Left lung (tissue), 10 donors: ENCODE results near the gene CALN1. TPM values are rescaled to one million over a fixed set of nuclear protein-coding genes. Genes with fewer than 3 reads are reported as not detected.

ENCODE experiments used
- ATAC-seq: fragments of 200-7000 bp; cut with Tn5 transposase; one replicate; pipeline ENCODE4 v1.9.1; 2020; ENCODE audit warnings: moderate library complexity
- DNase-seq, 4 donors: peaks; one replicate each; pipeline ENCODE4 v3.0.0-alpha.2; 2013 to 2020
- H3K27ac ChIP-seq, 2 donors: fragments of 200-600 bp; sonication (generic) in 1 of 2; one replicate each; pipeline versions ENCODE4 v1.5.0 to v1.8.0; 2020 to 2021
- H3K27me3 ChIP-seq, 2 donors: fragments of 200-600 bp; sonication (generic) in 1 of 2; one replicate each; pipeline versions ENCODE4 v1.5.0 to v1.8.0; 2020 to 2021
- H3K36me3 ChIP-seq, 2 donors: fragments of 200-600 bp; sonication (generic) in 1 of 2; one replicate each; pipeline versions ENCODE4 v1.5.0 to v1.8.0; 2020 to 2021
- H3K4me1 ChIP-seq, 2 donors: fragments of 200-600 bp; one replicate each; pipeline ENCODE4 v1.8.0; 2021
- H3K4me3 ChIP-seq, 2 donors: fragments of 200-600 bp; sonication (generic) in 1 of 2; one replicate each; pipeline versions ENCODE4 v1.5.0 to v1.8.0; 2020 to 2021; ENCODE audit warnings: mild to moderate bottlenecking in 1 of 2
- H3K9me3 ChIP-seq, 2 donors: fragments of 200-600 bp; sonication (generic) in 1 of 2; one replicate each; pipeline versions ENCODE4 v1.5.0 to v1.8.0; 2020 to 2021
- intact Hi-C, 2 donors: fragments of 100-400 bp; cut with DNase I; formaldehyde crosslinking; loops; one replicate each; pipeline versions ENCODE4 v1.11.2 to v1.14.2; 2022
- polyA plus RNA-seq, 6 donors: library from polyadenylated mRNA; unstranded; fragments of 120-200 nt; gene quantifications; one replicate each; pipeline ENCODE4 v1.2.1, GENCODE V29; 2013; ENCODE audit not compliant: insufficient read length in 6 of 6
- total RNA-seq, 2 donors: library from RNA; stranded (reverse); fragmentation: NEBNext Ultra II Directional; extraction: Animal tissue kit (Norgen Biotek cat#: 25700); gene quantifications; one replicate each; pipeline ENCODE4 v1.2.1, GENCODE V29; 2021
- TF ChIP-seq, protein P1 (sequence below), 2 donors: fragments of 200-600 bp; sonication (generic) in 1 of 2; IDR thresholded peaks; one replicate each; pipeline versions ENCODE4 v1.5.0 to v1.8.0; 2021; ENCODE audit warnings: antibody characterized with exemption in 2 of 2
- donor health status: DM: no; HTN: yes; CAD: no.
- donor health status: DM: no; HTN: no; CAD: no.

CALN1 gene
- total and polyA plus RNA-seq, 8 donors: 0.10 to 0.52 (median 0.26) TPM; not detected in 2

DNA sequence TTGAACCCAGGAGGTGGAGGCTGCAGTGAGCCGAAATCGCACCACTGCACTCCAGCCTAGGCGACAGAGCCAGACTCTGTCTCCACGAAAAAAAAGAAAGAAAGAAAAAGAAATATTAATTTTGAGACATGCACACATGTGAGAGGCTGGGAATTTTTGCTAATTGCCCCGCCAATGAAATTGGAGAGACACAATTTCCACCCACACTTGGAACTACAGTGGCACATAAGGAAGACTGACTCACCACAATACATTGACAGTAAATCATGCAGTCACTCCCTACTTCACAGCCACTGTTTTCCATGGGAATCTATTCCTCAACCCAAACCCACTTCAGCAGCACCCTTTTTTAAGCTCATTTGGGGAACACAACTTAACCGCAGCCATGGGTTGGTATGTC, 139.7 kb downstream of the CALN1 start:
- H3K27me3 ChIP-seq: no peaks in the 10 kb centered on the region
- DNase-seq (no peak), ATAC-seq (no peak)
- no peaks in the 10 kb centered on the region for H3K36me3 ChIP-seq
- no peak overlapping the region for H3K4me3 ChIP-seq
- H3K27ac ChIP-seq: no peak overlapping the region
- intact Hi-C loops: no loop called here
- TF ChIP-seq, protein P1, sequence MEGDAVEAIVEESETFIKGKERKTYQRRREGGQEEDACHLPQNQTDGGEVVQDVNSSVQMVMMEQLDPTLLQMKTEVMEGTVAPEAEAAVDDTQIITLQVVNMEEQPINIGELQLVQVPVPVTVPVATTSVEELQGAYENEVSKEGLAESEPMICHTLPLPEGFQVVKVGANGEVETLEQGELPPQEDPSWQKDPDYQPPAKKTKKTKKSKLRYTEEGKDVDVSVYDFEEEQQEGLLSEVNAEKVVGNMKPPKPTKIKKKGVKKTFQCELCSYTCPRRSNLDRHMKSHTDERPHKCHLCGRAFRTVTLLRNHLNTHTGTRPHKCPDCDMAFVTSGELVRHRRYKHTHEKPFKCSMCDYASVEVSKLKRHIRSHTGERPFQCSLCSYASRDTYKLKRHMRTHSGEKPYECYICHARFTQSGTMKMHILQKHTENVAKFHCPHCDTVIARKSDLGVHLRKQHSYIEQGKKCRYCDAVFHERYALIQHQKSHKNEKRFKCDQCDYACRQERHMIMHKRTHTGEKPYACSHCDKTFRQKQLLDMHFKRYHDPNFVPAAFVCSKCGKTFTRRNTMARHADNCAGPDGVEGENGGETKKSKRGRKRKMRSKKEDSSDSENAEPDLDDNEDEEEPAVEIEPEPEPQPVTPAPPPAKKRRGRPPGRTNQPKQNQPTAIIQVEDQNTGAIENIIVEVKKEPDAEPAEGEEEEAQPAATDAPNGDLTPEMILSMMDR (IDR thresholded peaks at IDR 0.05): no peak
- H3K4me1 ChIP-seq: no peaks in the 10 kb centered on the region
- H3K9me3 ChIP-seq: peaks cover 0 to 12% of the 10 kb centered on the region in 2 donors

DNA sequence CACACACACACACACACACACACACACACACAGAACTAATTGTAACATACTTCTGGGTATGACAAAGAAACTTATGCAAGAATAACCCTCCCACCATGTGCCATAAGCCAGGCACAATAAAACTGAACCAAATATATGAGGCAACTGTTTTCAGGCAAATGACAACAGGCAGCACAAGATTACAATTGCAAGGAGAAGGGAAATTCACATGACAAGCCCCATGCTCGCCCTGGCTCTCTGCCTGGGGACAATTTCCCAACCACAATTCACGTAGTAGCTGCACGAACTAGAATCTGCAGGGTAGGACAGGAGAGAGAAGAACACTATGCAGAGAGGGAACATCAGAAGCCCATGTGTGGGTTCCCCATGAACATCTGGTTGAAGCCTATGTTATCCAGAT, 143.3 kb downstream of the CALN1 start:
- TF ChIP-seq, protein P1 (IDR thresholded peaks at IDR 0.05): no peak
- Histone ChIP-seq H3K9me3 (peaks cover 0 to 5% of the 10 kb centered on the region in 2 donors), H3K4me1 (no peaks in the 10 kb centered on the region), H3K36me3 (no peaks in the 10 kb centered on the region), H3K4me3 (no peak overlapping the region), H3K27ac (no peak overlapping the region), H3K27me3 (no peaks in the 10 kb centered on the region)
- ATAC-seq (no peak), DNase-seq (no peak)
- intact Hi-C loops: no loop called here

DNA sequence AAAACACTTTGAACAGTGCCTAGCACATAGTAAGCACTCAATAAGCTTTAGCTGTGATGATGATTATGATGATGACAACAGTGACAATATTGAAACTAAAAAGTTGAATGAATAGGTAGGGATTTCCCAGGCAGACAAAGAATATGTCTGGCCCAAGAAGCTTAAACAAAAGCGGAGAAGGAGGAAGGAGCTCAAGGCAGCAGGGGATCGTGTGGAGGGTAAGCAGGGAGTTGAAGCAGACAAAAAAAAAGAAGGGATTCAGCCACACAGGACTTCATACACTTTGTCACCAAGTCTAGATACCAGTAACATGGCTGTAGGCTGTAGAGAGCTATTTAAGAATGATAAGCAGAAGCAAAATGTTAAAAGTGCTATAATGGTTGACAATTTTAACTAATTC, 144.0 kb downstream of the CALN1 start:
- H3K27ac ChIP-seq: no peak overlapping the region
- intact Hi-C loops: no loop called here
- peaks cover 0 to 5% of the 10 kb centered on the region in 2 donors for H3K9me3 ChIP-seq
- H3K4me3 ChIP-seq: no peak overlapping the region
- H3K36me3 ChIP-seq: no peaks in the 10 kb centered on the region
- ATAC-seq: no peak
- TF ChIP-seq, protein P1 (IDR thresholded peaks at IDR 0.05): no peak
- no peaks in the 10 kb centered on the region for H3K4me1 ChIP-seq
- no peak for DNase-seq
- H3K27me3 ChIP-seq: no peaks in the 10 kb centered on the region

DNA sequence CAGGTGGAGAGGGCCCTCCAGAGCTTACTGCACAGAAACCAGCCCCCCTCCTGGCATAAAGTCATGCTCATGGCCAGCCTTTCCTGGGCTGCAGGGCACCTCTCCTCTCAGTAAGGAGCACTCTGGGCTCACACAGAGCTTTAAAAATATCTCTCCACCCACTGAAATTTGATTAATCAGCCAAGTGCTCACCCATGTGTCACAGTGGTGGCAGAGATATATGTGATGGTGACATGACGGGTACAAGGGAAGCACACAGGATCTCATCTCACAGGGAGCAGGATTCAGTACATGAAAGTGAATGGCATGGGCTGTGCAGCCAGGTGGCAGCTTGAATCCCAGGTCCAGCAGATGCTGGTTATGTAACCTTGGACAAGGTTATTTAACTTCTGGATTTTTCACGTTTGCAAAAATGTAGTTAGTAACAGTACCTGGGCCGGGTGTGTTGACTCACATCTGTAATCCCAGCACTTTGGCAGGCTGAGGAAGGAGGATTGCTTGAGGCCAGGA, 144.8 kb downstream of the CALN1 start:
- ATAC-seq (no peak), DNase-seq (no peak)
- H3K27ac ChIP-seq: no peak overlapping the region
- TF ChIP-seq, protein P1 (IDR thresholded peaks at IDR 0.05): no peak
- intact Hi-C loops: no loop called here
- H3K27me3 ChIP-seq: no peaks in the 10 kb centered on the region
- H3K4me3 ChIP-seq: no peak overlapping the region
- H3K36me3 ChIP-seq: no peaks in the 10 kb centered on the region
- H3K4me1 ChIP-seq: no peaks in the 10 kb centered on the region
- H3K9me3 ChIP-seq: peaks cover 0 to 5% of the 10 kb centered on the region in 2 donors

DNA sequence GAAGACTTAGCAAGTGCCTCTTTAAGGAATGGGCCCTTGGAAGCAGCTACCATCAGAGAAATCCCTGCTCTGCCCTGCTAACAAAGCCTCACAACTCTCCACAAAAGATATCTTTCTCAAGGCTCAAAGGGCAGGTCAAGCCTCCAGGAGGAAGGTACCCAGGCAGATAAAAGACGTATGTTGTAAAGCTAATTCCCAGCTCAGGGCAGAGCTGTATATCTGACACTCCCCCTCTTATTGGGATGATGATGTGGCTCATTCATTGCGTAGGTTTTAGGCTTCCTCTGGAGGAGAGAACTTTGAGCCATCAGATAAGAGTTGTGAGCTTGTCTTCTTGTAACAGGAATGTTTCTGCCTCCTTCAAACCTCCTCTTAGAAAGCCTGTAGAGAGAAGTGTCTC, 145.4 kb downstream of the CALN1 start:
- peaks cover 0 to 5% of the 10 kb centered on the region in 2 donors for H3K9me3 ChIP-seq
- ATAC-seq: no peak
- H3K27me3 ChIP-seq: no peaks in the 10 kb centered on the region
- no peak for DNase-seq
- intact Hi-C loops: no loop called here
- TF ChIP-seq, protein P1 (IDR thresholded peaks at IDR 0.05): no peak
- no peak overlapping the region for H3K27ac ChIP-seq
- no peak overlapping the region for H3K4me3 ChIP-seq
- no peaks in the 10 kb centered on the region for H3K36me3 ChIP-seq
- H3K4me1 ChIP-seq: no peaks in the 10 kb centered on the region
